Naive thymus-derived CD8-positive, alpha-beta T cell (primary cell): ENCODE measurements around the gene BAX. TPM values are rescaled to one million over a fixed set of nuclear protein-coding genes. Genes with fewer than 3 reads are reported as not detected.

Experiments
- ATAC-seq, 2 donors: fragments of 150-1000 bp; cut with Tn5 transposase in 1 of 2; sonication (Bioruptor Pico), chemical (Tn5 transposase) in 1 of 2; 1 replicate in 1 of 2; 2 replicates in 1 of 2; pipeline ENCODE4 v1.10.0; 2021; ENCODE audit warnings: mild to moderate bottlenecking in 2 of 2, moderate library complexity in 2 of 2
- POLR2A ChIA-PET: fragments of 350-600 bp; sonication (Branson Sonifier 250); formaldehyde crosslinking; loops from one replicate; lab custom pipeline; 2021; ENCODE audit warnings: antibody characterized with exemption; lab: Charles Lee
- DNase-seq, 10 donors: peaks; one replicate each; pipeline versions ENCODE4 v3.0.0 to v3.0.0-alpha.2; 2020 to 2022
- H3K27ac Mint-ChIP-seq, 10 donors: one replicate each; pipeline ENCODE4 v1.8.0; 2020 to 2022; ENCODE audit warnings: mild to moderate bottlenecking in 10 of 10, mixed read lengths in 10 of 10, moderate library complexity in 4 of 10, inconsistent platforms in 1 of 10
- H3K27me3 Mint-ChIP-seq, 5 donors: one replicate each; pipeline ENCODE4 v1.8.0; 2021 to 2022; ENCODE audit warnings: mixed read lengths in 5 of 5
- H3K36me3 Mint-ChIP-seq, 3 donors: one replicate each; pipeline ENCODE4 v1.8.0; 2020 to 2022; ENCODE audit warnings: mixed read lengths in 3 of 3, mild to moderate bottlenecking in 2 of 3, inconsistent platforms in 1 of 3
- H3K4me1 Mint-ChIP-seq, 4 donors: one replicate each; pipeline ENCODE4 v1.8.0; 2021 to 2022; ENCODE audit warnings: mixed read lengths in 4 of 4
- H3K4me3 Mint-ChIP-seq, 10 donors: one replicate each; pipeline ENCODE4 v1.8.0; 2020 to 2022; ENCODE audit warnings: mild to moderate bottlenecking in 10 of 10, mixed read lengths in 10 of 10, moderate library complexity in 6 of 10, inconsistent platforms in 1 of 10
- H3K9me3 Mint-ChIP-seq, 9 donors: one replicate each; pipeline ENCODE4 v1.8.0; 2020 to 2022; ENCODE audit warnings: mixed read lengths in 9 of 9, mild to moderate bottlenecking in 3 of 9, inconsistent platforms in 1 of 9, moderate library complexity in 1 of 9
- polyA plus RNA-seq, 3 donors: library from polyadenylated mRNA; unstranded; fragments of 300-500 nt; fragmentation: Illumina TruSeq; gene quantifications; one replicate each; pipeline ENCODE4 v1.2.3, GENCODE V29; 2021
- total RNA-seq, 8 experiments: library from RNA in 2 of 8; stranded (reverse) in 2 of 8; gene quantifications; one replicate each; pipeline ENCODE4 v1.2.3 and lab custom pipeline; 2021 to 2026

BAX gene
- total and polyA plus RNA-seq, 5 experiments from 2014 or later, result 58.5 to 181 (median 97.1) TPM

DNA sequence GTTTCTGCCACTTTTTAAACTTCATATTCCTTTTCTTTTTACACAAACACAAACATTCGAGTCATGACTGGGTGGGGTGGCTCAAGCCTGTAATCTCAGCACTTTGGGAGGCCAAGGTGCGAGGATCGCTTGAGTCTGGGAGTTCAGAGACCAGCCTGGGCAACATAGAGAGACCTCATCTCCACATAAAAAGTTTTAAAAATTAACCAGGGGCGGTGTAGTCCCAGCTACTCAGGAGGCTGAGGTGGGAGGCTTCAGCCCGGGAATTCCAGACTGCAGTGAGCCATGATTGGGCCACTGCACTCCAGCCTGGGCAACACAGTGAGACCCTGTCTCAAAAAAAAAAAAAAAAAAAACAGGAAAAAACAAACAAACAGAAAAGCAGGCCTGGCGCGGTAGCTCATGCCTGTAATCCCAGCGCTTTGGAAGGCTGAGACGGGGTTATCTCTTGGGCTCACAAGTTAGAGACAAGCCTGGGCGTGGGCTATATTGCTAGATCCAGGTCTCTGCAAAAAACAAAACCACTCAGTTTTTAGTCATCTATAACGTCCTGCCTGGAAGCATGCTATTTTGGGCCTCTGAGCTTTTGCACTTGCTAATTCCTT is 583 bp upstream of the BAX start:
- POLR2A ChIA-PET, result interaction anchor here (0.6 to 3.7 kb wide), 8 partner anchors 11 to 172 kb away, joined by 3 to 51 read pairs (median 6); partner anchors contain the start of genes FTL, GYS1 and NUCB1
- peak overlapping the region; percentile 84 to 95 (median 90) for H3K4me3 Mint-ChIP-seq
- DNase-seq (no peak), ATAC-seq (no peak)
- H3K36me3 Mint-ChIP-seq, result peaks cover 0 to 25% (median 4%) of the 10 kb centered on the region in 3 donors
- H3K27ac Mint-ChIP-seq, result peak overlapping the region; percentile 84 to 97 (median 92)
- H3K4me1 Mint-ChIP-seq, result peaks cover 12 to 35% (median 27%) of the 10 kb centered on the region in 4 donors
- H3K27me3 Mint-ChIP-seq, result no peaks in the 10 kb centered on the region
- no peaks in the 10 kb centered on the region for H3K9me3 Mint-ChIP-seq

DNA sequence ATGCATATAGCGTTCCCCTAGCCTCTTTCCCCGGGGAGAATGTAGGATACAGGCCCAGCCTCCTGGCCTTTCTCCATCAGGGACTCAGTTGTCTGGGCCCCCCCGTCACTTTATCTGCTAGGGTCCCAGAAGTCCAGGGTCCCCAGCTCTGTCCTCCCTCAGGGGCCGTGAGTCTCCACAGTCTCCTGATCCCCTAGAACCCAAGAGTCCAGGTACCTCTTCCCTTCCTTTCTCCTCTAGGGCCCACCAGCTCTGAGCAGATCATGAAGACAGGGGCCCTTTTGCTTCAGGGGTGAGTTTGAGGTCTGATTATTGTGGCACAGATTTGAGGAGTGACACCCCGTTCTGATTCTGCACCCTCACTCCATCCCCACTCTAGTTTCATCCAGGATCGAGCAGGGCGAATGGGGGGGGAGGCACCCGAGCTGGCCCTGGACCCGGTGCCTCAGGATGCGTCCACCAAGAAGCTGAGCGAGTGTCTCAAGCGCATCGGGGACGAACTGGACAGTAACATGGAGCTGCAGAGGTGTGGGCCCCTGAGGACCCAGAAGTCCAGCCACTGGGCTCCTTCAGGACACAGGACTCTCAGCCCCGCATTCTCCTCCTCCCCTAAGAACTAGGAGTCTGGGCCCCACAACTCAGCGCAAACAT is 758 bp downstream of the BAX start:
- POLR2A ChIA-PET, result interaction anchor here (0.7 to 3.7 kb wide), 5 partner anchors 10 to 83 kb away, joined by 3 to 51 read pairs (median 8); partner anchors contain the start of genes FTL, NUCB1 and PPP1R15A
- Mint-ChIP-seq H3K9me3 (no peaks in the 10 kb centered on the region), H3K27me3 (no peaks in the 10 kb centered on the region), H3K27ac (peak overlapping the region in 9 of 10 donors; percentile 82 to 91 (median 89)), H3K4me1 (peaks cover 12 to 41% (median 29%) of the 10 kb centered on the region in 4 donors), H3K4me3 (peak overlapping the region; percentile 84 to 95 (median 88)), H3K36me3 (peaks cover 0 to 25% (median 4%) of the 10 kb centered on the region in 3 donors)
- ATAC-seq (no peak), DNase-seq (no peak)

DNA sequence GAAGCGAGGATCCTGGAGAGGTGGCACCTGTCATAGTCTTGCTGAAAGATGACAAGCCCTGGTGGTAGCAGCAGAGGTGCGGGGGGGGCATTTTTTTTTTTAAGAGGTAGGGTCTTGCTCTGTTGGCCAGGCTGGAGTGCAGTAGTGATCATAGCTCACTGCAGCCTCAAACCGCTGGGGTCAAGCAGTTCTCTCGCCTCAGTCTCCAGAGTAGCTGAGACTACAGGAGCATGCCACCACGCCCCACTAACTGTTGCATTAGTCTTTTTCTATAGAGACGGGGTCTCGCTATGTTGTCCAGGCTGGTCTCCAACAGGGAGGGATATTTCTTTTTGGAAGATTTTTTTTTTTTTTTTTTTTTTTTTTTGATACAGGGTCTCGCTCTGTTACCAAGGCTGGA is 3.3 kb downstream of the BAX start:
- DNase-seq, result no peak
- POLR2A ChIA-PET, result interaction anchor here (0.5 to 0.7 kb wide), 3 partner anchors 35 to 719 kb away, joined by 3 to 5 read pairs (median 3); no protein-coding TSS in a partner anchor
- Mint-ChIP-seq H3K9me3 (no peaks in the 10 kb centered on the region), H3K27ac (peak overlapping the region in 4 of 10 donors; percentile 7 to 43 (median 21)), H3K27me3 (no peaks in the 10 kb centered on the region), H3K4me1 (peaks cover 23 to 61% (median 49%) of the 10 kb centered on the region in 4 donors), H3K4me3 (peak overlapping the region in 3 of 10 donors; percentile 33 to 56 (median 36)), H3K36me3 (peaks cover 0 to 27% (median 4%) of the 10 kb centered on the region in 3 donors)
- no peak for ATAC-seq

DNA sequence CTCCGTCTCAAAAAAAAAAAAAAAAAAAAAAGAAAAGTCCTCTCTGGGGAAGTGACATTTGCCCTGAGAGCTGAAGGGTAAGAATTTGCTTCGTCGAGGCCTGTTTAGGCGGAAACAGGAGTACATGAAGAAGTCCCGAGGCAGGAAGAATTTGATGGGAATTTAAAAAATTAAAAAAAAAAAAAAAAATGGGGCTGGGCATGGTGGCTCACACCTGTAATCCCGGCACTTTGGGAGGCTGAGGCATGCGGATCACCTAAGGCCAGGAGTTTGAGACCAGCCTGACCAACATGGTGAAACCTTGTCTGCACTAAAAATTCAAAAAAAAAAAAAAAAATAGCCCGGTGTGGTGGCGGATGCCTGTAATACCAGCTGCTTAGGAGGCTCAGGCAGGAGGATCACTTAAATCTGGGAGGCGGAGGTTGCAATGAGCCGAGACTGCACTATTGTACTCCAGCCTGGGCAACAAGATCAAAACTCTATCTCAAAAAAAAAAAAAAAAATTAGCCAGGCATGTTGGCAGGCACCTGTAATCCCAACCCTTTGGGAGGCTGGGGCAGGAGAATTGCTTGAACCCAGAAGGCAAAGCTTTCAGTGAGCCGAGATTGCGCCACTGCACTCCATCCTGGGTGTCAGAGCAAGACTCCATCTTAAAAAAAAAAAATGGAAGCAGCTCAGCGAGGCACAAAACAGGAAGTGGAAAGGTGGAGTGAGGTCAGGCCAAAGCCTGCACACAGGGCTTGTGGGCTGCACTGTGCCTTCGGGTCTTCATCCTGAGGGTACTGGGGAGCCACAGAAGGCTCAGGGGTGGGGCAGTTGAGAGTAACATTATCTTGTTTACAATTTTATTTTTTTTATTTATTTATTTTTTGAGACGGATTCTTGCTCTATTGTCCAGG is 4.9 kb downstream of the BAX start:
- Mint-ChIP-seq H3K36me3 (peaks cover 0 to 27% (median 4%) of the 10 kb centered on the region in 3 donors), H3K27me3 (no peaks in the 10 kb centered on the region), H3K27ac (peak overlapping the region in 5 of 10 donors; percentile 19 to 72 (median 37)), H3K4me1 (peaks cover 34 to 73% (median 63%) of the 10 kb centered on the region in 4 donors), H3K9me3 (no peaks in the 10 kb centered on the region), H3K4me3 (peak overlapping the region in 2 of 10 donors; percentile 54 to 74)
- DNase-seq, result no peak
- ATAC-seq, result no peak
- POLR2A ChIA-PET, result interaction anchor here (0.6 to 1.8 kb wide), 12 partner anchors 10 to 490 kb away, joined by 3 to 6 read pairs (median 4); partner anchors contain the start of genes PPP1R15A and RUVBL2

DNA sequence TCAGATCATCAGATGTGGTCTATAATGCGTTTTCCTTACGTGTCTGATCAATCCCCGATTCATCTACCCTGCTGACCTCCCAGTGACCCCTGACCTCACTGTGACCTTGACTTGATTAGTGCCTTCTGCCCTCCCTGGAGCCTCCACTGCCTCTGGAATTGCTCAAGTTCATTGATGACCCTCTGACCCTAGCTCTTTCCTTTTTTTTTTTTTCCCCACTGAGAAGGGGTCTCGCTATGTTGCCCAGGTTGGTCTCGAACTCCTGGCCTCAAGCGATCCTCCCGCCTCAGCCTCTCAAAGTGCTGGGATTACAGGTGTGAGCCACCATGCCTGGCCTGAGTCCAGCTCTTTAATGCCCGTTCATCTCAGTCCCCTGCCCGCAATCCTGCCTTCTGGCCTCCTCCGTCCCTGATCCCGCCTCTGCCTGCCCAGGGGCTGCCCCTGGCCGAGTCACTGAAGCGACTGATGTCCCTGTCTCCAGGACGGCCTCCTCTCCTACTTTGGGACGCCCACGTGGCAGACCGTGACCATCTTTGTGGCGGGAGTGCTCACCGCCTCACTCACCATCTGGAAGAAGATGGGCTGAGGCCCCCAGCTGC is 6.5 kb downstream of the BAX start:
- peaks cover 3 to 29% (median 4%) of the 10 kb centered on the region in 3 donors for H3K36me3 Mint-ChIP-seq

DNA sequence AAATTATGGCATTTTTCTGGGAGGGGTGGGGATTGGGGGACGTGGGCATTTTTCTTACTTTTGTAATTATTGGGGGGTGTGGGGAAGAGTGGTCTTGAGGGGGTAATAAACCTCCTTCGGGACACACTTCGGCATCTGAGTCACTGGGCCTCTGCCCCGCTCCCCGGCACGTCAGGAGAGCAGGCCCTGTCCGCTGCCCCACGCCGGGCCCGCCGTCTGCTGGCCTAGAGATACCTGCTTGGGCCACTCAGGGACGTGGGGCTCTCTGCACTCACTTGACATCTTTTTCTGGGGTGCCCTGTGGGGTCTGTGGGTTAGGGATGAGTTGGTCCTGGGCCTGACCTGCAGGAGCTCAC is 7.0 kb downstream of the BAX start:
- Mint-ChIP-seq H3K4me1 (peaks cover 33 to 73% (median 69%) of the 10 kb centered on the region in 4 donors), H3K4me3 (peak overlapping the region in 9 of 10 donors; percentile 46 to 100 (median 65)), H3K27me3 (no peaks in the 10 kb centered on the region), H3K36me3 (peaks cover 4 to 29% (median 8%) of the 10 kb centered on the region in 3 donors), H3K9me3 (no peaks in the 10 kb centered on the region), H3K27ac (peak overlapping the region; percentile 88 to 99 (median 96))
- POLR2A ChIA-PET, result interaction anchor here (0.5 to 2.3 kb wide), 7 partner anchors 9 to 598 kb away, joined by 3 to 8 read pairs (median 5); partner anchors contain the start of genes DBP, DHDH, GYS1 and RUVBL2
- ATAC-seq, result no peak
- DNase-seq, result no peak

More for the DNA sequence above, 6.5 kb downstream of the BAX start:
- POLR2A ChIA-PET, result interaction anchor here (0.5 to 2.3 kb wide), 3 partner anchors 9 to 324 kb away, joined by 3 to 8 read pairs (median 7); partner anchors contain the start of gene DBP
- DNase-seq (no peak), ATAC-seq (no peak)
- Mint-ChIP-seq H3K27ac (peak overlapping the region; percentile 69 to 98 (median 85)), H3K4me1 (peaks cover 36 to 71% (median 68%) of the 10 kb centered on the region in 4 donors), H3K9me3 (no peaks in the 10 kb centered on the region), H3K27me3 (no peaks in the 10 kb centered on the region), H3K4me3 (peak overlapping the region in 4 of 10 donors; percentile 34 to 98 (median 47))

DNA sequence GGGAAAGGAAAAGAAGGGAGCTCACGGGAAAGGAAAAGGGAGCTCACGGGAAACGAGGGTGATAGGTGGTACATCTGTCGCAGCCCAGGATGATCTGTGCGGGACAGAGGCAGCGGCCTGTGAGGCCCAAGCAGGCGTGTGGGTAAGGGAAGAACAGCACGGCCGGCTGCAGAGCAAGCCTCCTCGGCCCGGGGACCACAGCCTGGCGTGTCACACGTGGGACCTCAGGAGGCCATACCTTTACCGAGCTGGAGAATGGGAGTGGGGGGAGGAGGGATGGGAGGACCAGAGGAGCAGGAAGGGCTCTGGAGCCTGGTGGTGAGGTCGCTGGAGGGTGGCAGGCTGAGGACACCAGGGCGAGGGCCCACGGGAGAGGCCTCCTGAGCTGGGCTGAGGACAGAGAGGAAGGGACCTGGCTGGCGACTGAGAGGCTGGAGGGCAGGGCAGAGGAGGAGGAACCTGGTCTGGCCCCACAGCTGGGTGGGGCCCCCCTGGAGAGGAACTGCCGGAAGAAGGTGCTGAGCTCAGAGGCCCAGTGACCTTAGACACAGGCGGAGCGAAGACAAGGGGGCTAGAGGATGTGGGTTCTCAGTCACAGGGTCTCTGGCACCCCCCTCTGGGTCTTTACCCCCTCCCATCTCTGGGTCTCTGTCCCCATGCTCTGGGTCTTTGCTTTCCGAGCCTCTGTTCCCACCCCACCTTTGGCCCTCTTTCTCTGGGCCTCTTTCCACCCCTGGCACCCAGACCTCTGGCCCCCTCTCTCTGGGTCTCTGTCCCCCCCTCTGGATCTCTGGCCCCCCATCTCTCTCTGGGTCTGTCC is 7.6 kb downstream of the BAX start:
- Mint-ChIP-seq H3K4me3 (peak overlapping the region; percentile 46 to 100 (median 66)), H3K9me3 (no peaks in the 10 kb centered on the region), H3K27ac (peak overlapping the region; percentile 88 to 99 (median 96)), H3K27me3 (no peaks in the 10 kb centered on the region), H3K36me3 (peaks cover 0 to 31% (median 10%) of the 10 kb centered on the region in 3 donors), H3K4me1 (peaks cover 30 to 78% (median 68%) of the 10 kb centered on the region in 4 donors)
- no peak for ATAC-seq
- peak in 5 of 10 donors; percentile 34 to 66 (median 47) for DNase-seq
- POLR2A ChIA-PET, result interaction anchor here (0.5 to 2.3 kb wide), 8 partner anchors 8 to 598 kb away, joined by 3 to 8 read pairs (median 4); partner anchors contain the start of genes DBP, DHDH, GYS1 and RUVBL2

DNA sequence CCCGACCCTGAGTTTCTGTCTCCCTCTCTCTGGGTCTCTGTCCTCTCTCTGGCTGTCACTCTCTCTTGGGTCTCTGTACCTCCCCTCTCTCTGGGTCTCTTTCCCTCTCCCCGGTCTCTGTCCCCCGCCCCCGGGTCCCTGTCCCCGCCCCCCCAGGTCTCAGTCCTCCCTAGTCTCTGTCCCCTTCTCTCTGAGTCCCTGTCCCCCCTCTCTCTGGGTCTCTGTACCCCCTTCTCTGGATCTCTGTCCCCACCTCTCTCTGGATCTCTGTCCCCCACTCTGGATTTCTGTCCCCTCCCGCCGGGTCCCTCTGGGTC is 8.1 kb downstream of the BAX start:
- no peak for ATAC-seq
- H3K9me3 Mint-ChIP-seq, result no peaks in the 10 kb centered on the region
- H3K27ac Mint-ChIP-seq, result peak overlapping the region; percentile 88 to 99 (median 96)
- POLR2A ChIA-PET, result interaction anchor here (0.9 to 2.3 kb wide), 3 partner anchors 8 to 31 kb away, joined by 5 to 8 read pairs (median 6); partner anchors contain the start of genes DHDH, GYS1 and RUVBL2
- H3K36me3 Mint-ChIP-seq, result peaks cover 0 to 31% (median 11%) of the 10 kb centered on the region in 3 donors
- peaks cover 30 to 79% (median 67%) of the 10 kb centered on the region in 4 donors for H3K4me1 Mint-ChIP-seq
- H3K4me3 Mint-ChIP-seq, result peak overlapping the region in 9 of 10 donors; percentile 56 to 100 (median 82)
- DNase-seq, result no peak
- no peaks in the 10 kb centered on the region for H3K27me3 Mint-ChIP-seq

DNA sequence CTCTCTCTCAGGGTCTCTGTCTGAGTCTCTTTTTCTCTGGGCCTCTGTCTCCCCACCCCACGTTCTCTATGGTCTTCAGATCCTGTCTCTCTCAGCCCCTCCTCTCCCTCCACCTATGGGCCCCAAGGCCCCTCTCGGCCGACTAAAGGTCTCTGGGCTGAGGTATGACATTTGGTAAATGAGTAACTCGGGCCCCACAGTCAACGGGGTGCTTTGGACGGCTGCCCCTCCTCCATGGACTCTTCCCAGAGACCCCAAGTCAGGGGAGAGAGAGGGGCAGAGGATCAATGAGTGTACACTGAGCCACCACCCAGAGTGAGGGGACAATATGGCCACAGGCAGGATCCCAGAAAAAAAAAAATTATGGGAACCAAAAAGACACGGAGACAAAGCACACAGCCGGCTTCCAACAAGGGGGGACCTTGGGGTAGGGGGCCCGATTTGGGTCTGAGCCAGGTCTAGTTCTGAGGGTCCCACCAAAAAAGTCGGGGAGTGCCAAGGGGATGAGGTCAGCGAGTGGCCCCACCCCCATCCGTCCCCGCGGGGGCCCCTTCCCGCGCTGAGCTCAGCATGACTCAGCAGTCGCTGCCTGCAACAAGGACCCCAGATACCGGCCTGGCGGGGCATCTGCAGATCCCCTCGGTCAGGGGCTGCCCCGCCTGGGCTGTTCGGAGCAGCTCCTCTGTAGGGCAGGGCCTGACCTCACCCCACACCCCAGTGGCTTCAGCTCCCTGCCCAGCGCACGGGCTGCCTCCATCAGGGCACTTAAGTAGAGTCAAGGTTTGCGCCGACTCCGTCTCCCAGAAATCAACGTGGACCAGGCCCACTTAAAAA is 8.9 kb downstream of the BAX start:
- POLR2A ChIA-PET, result interaction anchor here (0.5 to 5.3 kb wide), 13 partner anchors 9 to 1548 kb away, joined by 3 to 53 read pairs (median 3); partner anchors contain the start of genes BAX, GYS1, NUCB1 and RUVBL2
- H3K9me3 Mint-ChIP-seq, result no peaks in the 10 kb centered on the region
- peaks cover 0 to 33% (median 11%) of the 10 kb centered on the region in 3 donors for H3K36me3 Mint-ChIP-seq
- peak overlapping the region; percentile 94 to 100 (median 99) for H3K4me3 Mint-ChIP-seq
- no peaks in the 10 kb centered on the region for H3K27me3 Mint-ChIP-seq
- DNase-seq (peak in 7 of 10 donors; percentile 26 to 77 (median 42)), ATAC-seq (no peak)
- peaks cover 32 to 76% (median 69%) of the 10 kb centered on the region in 4 donors for H3K4me1 Mint-ChIP-seq
- H3K27ac Mint-ChIP-seq, result peak overlapping the region; percentile 92 to 99 (median 97)
